Adrenal gland (tissue), 5 donors: ENCODE results near the gene ATP11A.
"Not testable (repeated sequence)": the region's sequence is repeated elsewhere in the genome, so short reads cannot be mapped to it uniquely, and the experiment has no call there.

ENCODE experiments used
- POLR2A ChIP-seq, 2 donors: fragments of 450-650 bp; IDR thresholded peaks; one replicate each; pipeline ENCODE4 v1.6.1; 2017; ENCODE audit warnings: antibody characterized with exemption in 2 of 2, mild to moderate bottlenecking in 2 of 2, moderate library complexity in 1 of 2
- TF ChIP-seq, protein P1 (sequence below), 6 experiments: fragments of 450-650 bp in 4 of 6; fragments of 200-600 bp in 2 of 6; sonication (generic) in 1 of 6; IDR thresholded peaks; 1 replicate in 5 of 6; 2 replicates in 1 of 6; pipeline versions ENCODE4 v1.5.1 to v1.8.0; 2016 to 2021; ENCODE audit warnings: antibody characterized with exemption in 6 of 6, mild to moderate bottlenecking in 2 of 6, moderate library complexity in 1 of 6
- donor health status: DM: no; HTN: no; CAD: no.

DNA sequence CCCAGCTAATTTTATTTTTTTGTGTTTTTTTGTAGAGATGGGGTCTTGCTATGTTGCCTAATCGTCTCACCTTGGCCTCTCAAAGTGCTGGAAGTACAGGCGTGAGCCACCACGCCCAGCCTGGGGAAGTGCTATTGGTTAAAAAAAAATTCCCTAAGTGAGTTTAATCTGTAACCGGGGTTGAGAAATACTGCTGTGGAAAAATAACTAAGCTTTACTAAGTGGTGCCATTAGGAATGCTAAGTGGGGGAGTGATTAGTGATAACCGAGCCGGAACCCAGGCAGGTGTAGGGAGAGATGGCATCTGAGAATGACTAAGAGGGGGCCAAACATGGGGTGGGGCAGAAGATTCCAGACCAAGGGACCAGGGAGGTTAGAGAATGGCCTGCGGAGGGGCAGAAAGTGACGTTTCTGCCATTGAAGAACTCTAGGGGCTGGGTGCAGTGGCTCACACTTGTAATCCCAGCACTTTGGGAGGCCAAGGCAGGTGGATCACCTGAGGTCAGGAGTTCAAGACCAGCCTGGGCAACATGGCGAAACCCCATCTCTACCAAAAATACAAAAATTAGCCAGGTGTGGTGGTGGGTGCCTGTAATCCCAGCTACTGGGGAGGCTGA lies 4.5 kb upstream of the ATP11A start:
- TF ChIP-seq, protein P1, sequence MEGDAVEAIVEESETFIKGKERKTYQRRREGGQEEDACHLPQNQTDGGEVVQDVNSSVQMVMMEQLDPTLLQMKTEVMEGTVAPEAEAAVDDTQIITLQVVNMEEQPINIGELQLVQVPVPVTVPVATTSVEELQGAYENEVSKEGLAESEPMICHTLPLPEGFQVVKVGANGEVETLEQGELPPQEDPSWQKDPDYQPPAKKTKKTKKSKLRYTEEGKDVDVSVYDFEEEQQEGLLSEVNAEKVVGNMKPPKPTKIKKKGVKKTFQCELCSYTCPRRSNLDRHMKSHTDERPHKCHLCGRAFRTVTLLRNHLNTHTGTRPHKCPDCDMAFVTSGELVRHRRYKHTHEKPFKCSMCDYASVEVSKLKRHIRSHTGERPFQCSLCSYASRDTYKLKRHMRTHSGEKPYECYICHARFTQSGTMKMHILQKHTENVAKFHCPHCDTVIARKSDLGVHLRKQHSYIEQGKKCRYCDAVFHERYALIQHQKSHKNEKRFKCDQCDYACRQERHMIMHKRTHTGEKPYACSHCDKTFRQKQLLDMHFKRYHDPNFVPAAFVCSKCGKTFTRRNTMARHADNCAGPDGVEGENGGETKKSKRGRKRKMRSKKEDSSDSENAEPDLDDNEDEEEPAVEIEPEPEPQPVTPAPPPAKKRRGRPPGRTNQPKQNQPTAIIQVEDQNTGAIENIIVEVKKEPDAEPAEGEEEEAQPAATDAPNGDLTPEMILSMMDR (IDR thresholded peaks at IDR 0.05), result not testable (repeated sequence)
- not testable (repeated sequence) for TF ChIP-seq POLR2A (IDR thresholded peaks at IDR 0.05)
